ENCODE results near the gene FCRL4.

Gene FCRL4

GRCh38 chr1:157624471-157624870 is 26.6 kb upstream of the FCRL4 start:
- DNase-seq, result no peak
- in situ Hi-C loops (cut with HindIII; ENCODE audit: low pct_ligation_motif_present, low sequenced_read_pairs), result no loop called here
- Histone ChIP-seq H3K36me3 (replicated peaks) (no peaks in the 10 kb centered on the region), H3K27ac (no peak overlapping the region), H3K4me3 (ENCODE audit: low read depth, low read length) (no peak overlapping the region), H3K27me3 (replicated peaks) (no peaks in the 10 kb centered on the region)
- TF ChIP-seq CTCF (IDR thresholded peaks at IDR 0.05; ENCODE audit: low read depth, low read length, missing control alignments), result no peak

- TF ChIP-seq CTCF (IDR thresholded peaks at IDR 0.05; ENCODE audit: low read depth, low read length, missing control alignments), result no peak
- H3K36me3 ChIP-seq (replicated peaks), result no peaks in the 10 kb centered on the region
- H3K27ac ChIP-seq, result no peak overlapping the region
- no peak for DNase-seq
- no peaks in the 10 kb centered on the region for H3K27me3 ChIP-seq (replicated peaks)
- H3K4me3 ChIP-seq (ENCODE audit: low read depth, low read length), result no peak overlapping the region
- in situ Hi-C loops (cut with HindIII; ENCODE audit: low pct_ligation_motif_present, low sequenced_read_pairs), result no loop called here
Observed at GRCh38 chr1:157622471-157622870, 24.6 kb upstream of the FCRL4 start.

- in situ Hi-C loops (cut with HindIII; ENCODE audit: low pct_ligation_motif_present, low sequenced_read_pairs), result no loop called here
- H3K27ac ChIP-seq, result no peak overlapping the region
- no peak overlapping the region for H3K4me3 ChIP-seq (ENCODE audit: low read depth, low read length)
- no peaks in the 10 kb centered on the region for H3K27me3 ChIP-seq (replicated peaks)
- DNase-seq, result no peak
- TF ChIP-seq CTCF (IDR thresholded peaks at IDR 0.05; ENCODE audit: low read depth, low read length, missing control alignments), result no peak
- H3K36me3 ChIP-seq (replicated peaks), result no peaks in the 10 kb centered on the region
Observed at GRCh38 chr1:157618190-157618589, 20.3 kb upstream of the FCRL4 start.

- Histone ChIP-seq H3K27ac (no peak overlapping the region), H3K27me3 (replicated peaks) (no peaks in the 10 kb centered on the region), H3K4me3 (ENCODE audit: low read depth, low read length) (no peak overlapping the region), H3K36me3 (replicated peaks) (no peaks in the 10 kb centered on the region)
- TF ChIP-seq CTCF (IDR thresholded peaks at IDR 0.05; ENCODE audit: low read depth, low read length, missing control alignments), result no peak
- DNase-seq, result no peak
- in situ Hi-C loops (cut with HindIII; ENCODE audit: low pct_ligation_motif_present, low sequenced_read_pairs), result no loop called here
Observed at GRCh38 chr1:157600236-157600635, 2.4 kb upstream of the FCRL4 start.

- in situ Hi-C loops (cut with HindIII; ENCODE audit: low pct_ligation_motif_present, low sequenced_read_pairs), result no loop called here
- Histone ChIP-seq H3K36me3 (replicated peaks) (no peaks in the 10 kb centered on the region), H3K4me3 (ENCODE audit: low read depth, low read length) (no peak overlapping the region), H3K27ac (no peak overlapping the region), H3K27me3 (replicated peaks) (no peaks in the 10 kb centered on the region)
- no peak for TF ChIP-seq CTCF (IDR thresholded peaks at IDR 0.05; ENCODE audit: low read depth, low read length, missing control alignments)
- no peak for DNase-seq
Observed at GRCh38 chr1:157596384-157596783, 1.5 kb downstream of the FCRL4 start.

GRCh38 chr1:157595356-157595755 is 2.5 kb downstream of the FCRL4 start:
- no peaks in the 10 kb centered on the region for H3K27me3 ChIP-seq (replicated peaks)
- DNase-seq, result no peak
- TF ChIP-seq CTCF (IDR thresholded peaks at IDR 0.05; ENCODE audit: low read depth, low read length, missing control alignments), result no peak
- no peaks in the 10 kb centered on the region for H3K36me3 ChIP-seq (replicated peaks)
- no peak overlapping the region for H3K27ac ChIP-seq
- no peak overlapping the region for H3K4me3 ChIP-seq (ENCODE audit: low read depth, low read length)
- in situ Hi-C loops (cut with HindIII; ENCODE audit: low pct_ligation_motif_present, low sequenced_read_pairs), result no loop called here
